GM06990 (cell line): ENCODE results near the gene OR9A4.
A peak's percentile ranks its signal among the peaks of the same experiment; 100 is the strongest.

Experiments used
- DNase-seq: peaks from one replicate; pipeline ENCODE4 v3.0.0-alpha.2; 2011; ENCODE audit not compliant: insufficient read length; ENCODE audit errors: extremely low read depth
- H3K27me3 ChIP-seq: replicated peaks from 2 replicates; pipeline ENCODE4 v1.6.0; 2011; ENCODE audit warnings: low read length; ENCODE audit not compliant: control insufficient read depth, insufficient read depth
- H3K36me3 ChIP-seq: 2 replicates; pipeline ENCODE4 v1.5.1; 2011; ENCODE audit warnings: low read length; ENCODE audit not compliant: control insufficient read depth, insufficient read depth
- H3K4me3 ChIP-seq: replicated peaks from 2 replicates; pipeline ENCODE4 v1.5.1; 2011; ENCODE audit warnings: low read depth, mild to moderate bottlenecking, control low read depth, low read length
- TF ChIP-seq, protein P1 (sequence below): IDR thresholded peaks from 2 replicates; pipeline ENCODE4 v1.5.1; 2011; ENCODE audit warnings: low read length, control low read depth, mild to moderate bottlenecking, inconsistent platforms; ENCODE audit not compliant: insufficient read depth, poor library complexity, severe bottlenecking

Gene OR9A4, protein sequence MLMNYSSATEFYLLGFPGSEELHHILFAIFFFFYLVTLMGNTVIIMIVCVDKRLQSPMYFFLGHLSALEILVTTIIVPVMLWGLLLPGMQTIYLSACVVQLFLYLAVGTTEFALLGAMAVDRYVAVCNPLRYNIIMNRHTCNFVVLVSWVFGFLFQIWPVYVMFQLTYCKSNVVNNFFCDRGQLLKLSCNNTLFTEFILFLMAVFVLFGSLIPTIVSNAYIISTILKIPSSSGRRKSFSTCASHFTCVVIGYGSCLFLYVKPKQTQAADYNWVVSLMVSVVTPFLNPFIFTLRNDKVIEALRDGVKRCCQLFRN

DNA sequence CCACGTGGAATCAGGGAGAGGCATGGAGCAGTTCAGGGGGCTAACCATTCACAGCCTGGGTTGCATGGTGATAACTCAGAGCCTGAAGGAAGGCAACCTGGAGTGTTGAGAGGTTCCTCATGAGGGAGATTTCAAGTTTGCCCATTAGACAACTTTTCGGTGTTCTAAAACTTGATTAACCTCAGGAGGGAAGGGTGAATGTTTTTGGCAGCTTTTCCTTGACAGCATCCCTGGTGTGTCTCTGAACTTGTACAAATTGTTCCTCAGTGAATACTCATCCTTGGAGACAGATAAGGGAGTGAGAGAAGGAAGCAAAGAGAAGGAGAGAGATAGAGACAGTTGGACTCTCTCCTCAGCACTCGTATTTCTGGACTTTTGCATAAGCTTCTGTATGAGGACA lies at the start of gene OR9A4:
OR9A4 (plus strand) TSS at position 301 of the 400 bp plus-strand sequence. CDS start 2,477 bp downstream, outside the sequence.
- no peak within 1 kb of the TSS for H3K4me3 ChIP-seq
- H3K36me3 ChIP-seq = no peaks in the 10 kb centered on the region
- TF ChIP-seq, protein P1, sequence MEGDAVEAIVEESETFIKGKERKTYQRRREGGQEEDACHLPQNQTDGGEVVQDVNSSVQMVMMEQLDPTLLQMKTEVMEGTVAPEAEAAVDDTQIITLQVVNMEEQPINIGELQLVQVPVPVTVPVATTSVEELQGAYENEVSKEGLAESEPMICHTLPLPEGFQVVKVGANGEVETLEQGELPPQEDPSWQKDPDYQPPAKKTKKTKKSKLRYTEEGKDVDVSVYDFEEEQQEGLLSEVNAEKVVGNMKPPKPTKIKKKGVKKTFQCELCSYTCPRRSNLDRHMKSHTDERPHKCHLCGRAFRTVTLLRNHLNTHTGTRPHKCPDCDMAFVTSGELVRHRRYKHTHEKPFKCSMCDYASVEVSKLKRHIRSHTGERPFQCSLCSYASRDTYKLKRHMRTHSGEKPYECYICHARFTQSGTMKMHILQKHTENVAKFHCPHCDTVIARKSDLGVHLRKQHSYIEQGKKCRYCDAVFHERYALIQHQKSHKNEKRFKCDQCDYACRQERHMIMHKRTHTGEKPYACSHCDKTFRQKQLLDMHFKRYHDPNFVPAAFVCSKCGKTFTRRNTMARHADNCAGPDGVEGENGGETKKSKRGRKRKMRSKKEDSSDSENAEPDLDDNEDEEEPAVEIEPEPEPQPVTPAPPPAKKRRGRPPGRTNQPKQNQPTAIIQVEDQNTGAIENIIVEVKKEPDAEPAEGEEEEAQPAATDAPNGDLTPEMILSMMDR = no peak
- H3K27me3 ChIP-seq = no peaks in the 10 kb centered on the region
- no peak for DNase-seq

DNA sequence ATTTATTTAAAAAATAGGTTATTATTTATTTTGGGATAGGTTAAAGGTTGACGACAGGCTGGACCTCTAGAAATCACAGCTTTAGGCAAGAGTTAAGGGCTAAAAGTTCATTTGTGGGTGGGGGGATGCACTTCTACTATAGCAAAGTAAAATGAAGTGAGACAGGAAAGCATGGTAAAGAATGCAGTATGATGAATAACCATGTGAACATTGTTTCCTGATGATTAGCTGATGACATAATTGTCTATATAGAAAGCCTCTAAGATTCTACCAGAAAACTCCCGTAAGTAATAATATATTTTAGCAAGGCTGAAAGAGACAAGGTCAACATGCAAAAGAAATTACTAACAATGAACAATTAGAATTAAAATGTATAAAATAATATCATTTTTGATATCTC lies 49.2 kb upstream of the OR9A4 start:
- Histone ChIP-seq H3K4me3 (no peak overlapping the region), H3K27me3 (no peaks in the 10 kb centered on the region), H3K36me3 (no peaks in the 10 kb centered on the region)
- DNase-seq = no peak
- TF ChIP-seq, protein P1 = no peak

DNA sequence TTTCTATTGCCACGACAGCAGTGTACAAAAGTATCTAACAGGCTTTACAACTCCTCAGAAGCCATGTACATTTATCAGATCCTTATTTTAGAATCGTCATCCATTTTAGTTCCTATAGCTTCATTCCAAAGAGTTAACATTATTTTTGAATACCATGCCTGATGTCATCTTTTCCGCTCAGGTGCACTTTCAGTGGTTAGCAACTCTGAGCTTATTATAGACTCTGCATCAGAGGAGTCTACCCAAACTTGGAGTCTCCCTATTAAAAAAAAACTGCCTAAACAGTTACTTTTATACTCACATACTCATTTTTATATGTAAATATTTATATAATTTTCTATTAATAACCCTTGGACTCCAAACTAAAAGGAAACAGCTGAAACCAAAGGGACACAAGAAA lies 43.3 kb upstream of the OR9A4 start:
- no peaks in the 10 kb centered on the region for H3K27me3 ChIP-seq
- TF ChIP-seq, protein P1 = no peak
- H3K36me3 ChIP-seq = no peaks in the 10 kb centered on the region
- no peak overlapping the region for H3K4me3 ChIP-seq
- DNase-seq = peak; percentile 27

DNA sequence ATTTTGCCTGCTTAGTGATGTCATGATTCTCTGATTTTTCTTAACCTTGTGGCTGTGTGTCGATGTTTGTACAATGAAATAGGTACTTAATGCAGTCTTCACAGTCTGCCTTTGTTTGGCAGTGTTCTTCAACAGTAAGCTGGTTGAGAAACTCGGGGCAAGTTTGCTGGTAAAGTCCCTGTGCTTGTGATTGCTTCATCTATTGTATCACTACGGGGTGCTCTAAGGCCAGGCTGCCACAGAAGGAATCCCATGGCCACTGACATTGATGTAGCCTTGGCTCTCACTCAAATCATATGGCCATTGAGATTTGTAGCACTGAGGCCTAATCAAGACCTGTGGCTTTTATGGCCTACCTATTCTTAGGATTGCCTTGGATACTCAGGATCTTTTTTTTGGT lies 41.4 kb upstream of the OR9A4 start:
- DNase-seq = no peak
- Histone ChIP-seq H3K27me3 (no peaks in the 10 kb centered on the region), H3K36me3 (no peaks in the 10 kb centered on the region), H3K4me3 (no peak overlapping the region)
- TF ChIP-seq, protein P1 = no peak

DNA sequence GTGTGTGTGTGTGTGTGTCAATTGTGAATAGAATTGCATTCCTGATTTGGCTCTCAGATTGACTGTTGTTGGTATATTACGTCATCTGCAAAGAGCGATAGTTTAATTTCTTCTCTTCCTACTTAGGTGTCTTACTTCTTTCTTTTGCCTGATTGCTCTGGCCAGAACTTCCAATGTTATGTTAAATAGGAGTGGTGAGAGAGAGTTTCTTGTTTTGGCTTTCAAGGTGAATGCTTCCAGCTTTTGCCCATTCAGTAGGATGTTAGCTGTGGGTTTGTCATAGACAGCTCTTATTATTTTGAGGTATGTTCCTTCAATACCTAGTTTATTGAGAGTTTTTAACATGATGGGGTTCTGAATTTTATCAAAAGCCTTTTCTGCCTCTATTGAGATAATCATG lies 40.7 kb upstream of the OR9A4 start:
- no peak overlapping the region for H3K4me3 ChIP-seq
- no peaks in the 10 kb centered on the region for H3K27me3 ChIP-seq
- TF ChIP-seq, protein P1 = no peak
- no peaks in the 10 kb centered on the region for H3K36me3 ChIP-seq
- no peak for DNase-seq
